NCI-H1092 (cell line): ENCODE data around the gene DSTYK.
A peak's percentile ranks its signal among the peaks of the same experiment; 100 is the strongest.

Experiments used
- DNase-seq: peaks from one replicate; lab custom pipeline; 2025; lab: John Stamatoyannopoulos, UW

DSTYK gene

GRCh38 chr1:205211169-205211838 lies at the start of gene DSTYK:
TSS of gene DSTYK (minus strand) at chr1:205211702. CDS start at chr1:205211535, 167 bp downstream.
- peak; percentile 91 for DNase-seq

GRCh38 chr1:205259998-205260397 lies 48.5 kb upstream of the DSTYK start:
- DNase-seq: no peak

GRCh38 chr1:205259324-205259832 lies 47.9 kb upstream of the DSTYK start:
- DNase-seq: no peak

- DNase-seq: no peak
Observed at GRCh38 chr1:205258719-205259118, 47.2 kb upstream of the DSTYK start.

- no peak for DNase-seq
Observed at GRCh38 chr1:205258261-205258691, 46.8 kb upstream of the DSTYK start.

- no peak for DNase-seq
Observed at GRCh38 chr1:205257735-205258134, 46.2 kb upstream of the DSTYK start.

GRCh38 chr1:205256951-205257625 lies 45.6 kb upstream of the DSTYK start:
- DNase-seq: no peak

GRCh38 chr1:205255941-205256780 lies 44.7 kb upstream of the DSTYK start:
- DNase-seq: peak; percentile 75

GRCh38 chr1:205251576-205251975 lies 40.1 kb upstream of the DSTYK start:
- no peak for DNase-seq

GRCh38 chr1:205250699-205251098 lies 39.2 kb upstream of the DSTYK start:
- no peak for DNase-seq

- no peak for DNase-seq
Observed at GRCh38 chr1:205249651-205250050, 38.1 kb upstream of the DSTYK start.

- peak; percentile 47 for DNase-seq
Observed at GRCh38 chr1:205248793-205249601, 37.5 kb upstream of the DSTYK start.

- no peak for DNase-seq
Observed at GRCh38 chr1:205247130-205247921, 35.8 kb upstream of the DSTYK start.

- DNase-seq: no peak
Observed at GRCh38 chr1:205246351-205247119, 35.0 kb upstream of the DSTYK start.

GRCh38 chr1:205245096-205245495 lies 33.6 kb upstream of the DSTYK start:
- no peak for DNase-seq

- DNase-seq: no peak
Observed at GRCh38 chr1:205244384-205244783, 32.9 kb upstream of the DSTYK start.

- no peak for DNase-seq
Observed at GRCh38 chr1:205243350-205244191, 32.1 kb upstream of the DSTYK start.

- DNase-seq: no peak
Observed at GRCh38 chr1:205241366-205242030, 30.0 kb upstream of the DSTYK start.

- no peak for DNase-seq
Observed at GRCh38 chr1:205240569-205240968, 29.1 kb upstream of the DSTYK start.
